HCT116 (cell line): ENCODE measurements around the gene AMBRA1. TPM values are rescaled to one million over a fixed set of nuclear protein-coding genes. Genes with fewer than 3 reads are reported as not detected.

Source experiments
- EGR1 ChIP-seq: IDR thresholded peaks from 2 replicates; pipeline ENCODE4 v1.6.1; 2012; ENCODE audit warnings: low read depth
- ELF1 ChIP-seq: IDR thresholded peaks from 2 replicates; pipeline ENCODE4 v1.6.1; 2012; ENCODE audit warnings: low read depth, borderline replicate concordance
- EZH2 ChIP-seq: fragments of 200-600 bp; sonication (generic); IDR thresholded peaks from 2 replicates; pipeline ENCODE4 v1.6.1; 2017; ENCODE audit warnings: antibody characterized with exemption, mixed run types
- POLR2AphosphoS5 ChIP-seq: IDR thresholded peaks from 2 replicates; pipeline ENCODE4 v1.6.1; 2011; ENCODE audit warnings: mild to moderate bottlenecking, low read depth, low read length, moderate library complexity
- REST ChIP-seq: IDR thresholded peaks from 2 replicates; pipeline ENCODE4 v1.6.1; 2012; ENCODE audit warnings: low read depth
- ZBTB33 ChIP-seq: IDR thresholded peaks from 2 replicates; pipeline ENCODE4 v1.6.1; 2011; ENCODE audit warnings: mild to moderate bottlenecking, low read length, moderate library complexity; ENCODE audit not compliant: insufficient replicate concordance; ENCODE audit errors: extremely low read depth
- total RNA-seq: library from RNA; stranded (reverse); gene quantifications from one replicate; pipeline ENCODE4 v1.2.1, GENCODE V29; 2021; ENCODE audit not compliant: unreplicated experiment

AMBRA1 gene
- total RNA-seq, 1 experiment from 2014 or later, result 22.7 TPM

DNA sequence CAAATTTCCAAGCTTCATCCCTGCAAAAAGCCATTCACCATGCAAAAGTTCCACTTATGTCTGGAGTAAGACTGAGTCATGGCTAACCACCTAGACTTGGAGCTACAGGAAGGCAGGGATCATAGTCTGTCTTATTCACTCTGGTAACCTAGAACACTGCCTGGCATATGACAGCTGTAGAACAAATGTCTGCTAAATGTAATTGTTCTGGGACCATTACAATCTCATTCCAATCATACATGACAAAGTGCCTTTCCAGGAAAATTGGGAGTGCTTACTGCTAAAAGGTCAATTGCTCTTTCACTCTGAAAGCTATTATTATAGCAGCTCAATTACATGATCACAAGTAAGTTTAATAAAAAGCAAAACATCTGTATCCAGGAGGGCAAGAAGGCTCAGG is 103.2 kb downstream of the AMBRA1 start (continued):
- TF ChIP-seq ZBTB33 (no peak), EZH2 (no peak), EGR1 (no peak), POLR2AphosphoS5 (no peak), ELF1 (no peak), REST (no peak)
- TF ChIP-seq, all 23 proteins: peak for 0
